Activated naive CD4-positive, alpha-beta T cell treated with anti-CD3 and anti-CD28 coated beads, Interleukin-2, amount 50 U/mL, for 24 hours (primary cell): ENCODE results near the gene INTS7.
A peak's percentile ranks its signal among the peaks of the same experiment; 100 is the strongest.

Source experiments
- H3K27ac Mint-ChIP-seq: one replicate; pipeline ENCODE4 v1.8.0; 2021; ENCODE audit warnings: mild to moderate bottlenecking, mixed read lengths
- H3K27me3 Mint-ChIP-seq: one replicate; pipeline ENCODE4 v1.8.0; 2021; ENCODE audit warnings: mixed read lengths
- H3K36me3 Mint-ChIP-seq: one replicate; pipeline ENCODE4 v1.8.0; 2021; ENCODE audit warnings: mixed read lengths
- H3K4me1 Mint-ChIP-seq: one replicate; pipeline ENCODE4 v1.8.0; 2021; ENCODE audit warnings: mixed read lengths
- H3K4me3 Mint-ChIP-seq: one replicate; pipeline ENCODE4 v1.8.0; 2021; ENCODE audit warnings: mild to moderate bottlenecking, mixed read lengths
- H3K9me3 Mint-ChIP-seq: one replicate; pipeline ENCODE4 v1.8.0; 2021; ENCODE audit warnings: mixed read lengths

The INTS7 gene, protein sequence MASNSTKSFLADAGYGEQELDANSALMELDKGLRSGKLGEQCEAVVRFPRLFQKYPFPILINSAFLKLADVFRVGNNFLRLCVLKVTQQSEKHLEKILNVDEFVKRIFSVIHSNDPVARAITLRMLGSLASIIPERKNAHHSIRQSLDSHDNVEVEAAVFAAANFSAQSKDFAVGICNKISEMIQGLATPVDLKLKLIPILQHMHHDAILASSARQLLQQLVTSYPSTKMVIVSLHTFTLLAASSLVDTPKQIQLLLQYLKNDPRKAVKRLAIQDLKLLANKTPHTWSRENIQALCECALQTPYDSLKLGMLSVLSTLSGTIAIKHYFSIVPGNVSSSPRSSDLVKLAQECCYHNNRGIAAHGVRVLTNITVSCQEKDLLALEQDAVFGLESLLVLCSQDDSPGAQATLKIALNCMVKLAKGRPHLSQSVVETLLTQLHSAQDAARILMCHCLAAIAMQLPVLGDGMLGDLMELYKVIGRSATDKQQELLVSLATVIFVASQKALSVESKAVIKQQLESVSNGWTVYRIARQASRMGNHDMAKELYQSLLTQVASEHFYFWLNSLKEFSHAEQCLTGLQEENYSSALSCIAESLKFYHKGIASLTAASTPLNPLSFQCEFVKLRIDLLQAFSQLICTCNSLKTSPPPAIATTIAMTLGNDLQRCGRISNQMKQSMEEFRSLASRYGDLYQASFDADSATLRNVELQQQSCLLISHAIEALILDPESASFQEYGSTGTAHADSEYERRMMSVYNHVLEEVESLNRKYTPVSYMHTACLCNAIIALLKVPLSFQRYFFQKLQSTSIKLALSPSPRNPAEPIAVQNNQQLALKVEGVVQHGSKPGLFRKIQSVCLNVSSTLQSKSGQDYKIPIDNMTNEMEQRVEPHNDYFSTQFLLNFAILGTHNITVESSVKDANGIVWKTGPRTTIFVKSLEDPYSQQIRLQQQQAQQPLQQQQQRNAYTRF

DNA sequence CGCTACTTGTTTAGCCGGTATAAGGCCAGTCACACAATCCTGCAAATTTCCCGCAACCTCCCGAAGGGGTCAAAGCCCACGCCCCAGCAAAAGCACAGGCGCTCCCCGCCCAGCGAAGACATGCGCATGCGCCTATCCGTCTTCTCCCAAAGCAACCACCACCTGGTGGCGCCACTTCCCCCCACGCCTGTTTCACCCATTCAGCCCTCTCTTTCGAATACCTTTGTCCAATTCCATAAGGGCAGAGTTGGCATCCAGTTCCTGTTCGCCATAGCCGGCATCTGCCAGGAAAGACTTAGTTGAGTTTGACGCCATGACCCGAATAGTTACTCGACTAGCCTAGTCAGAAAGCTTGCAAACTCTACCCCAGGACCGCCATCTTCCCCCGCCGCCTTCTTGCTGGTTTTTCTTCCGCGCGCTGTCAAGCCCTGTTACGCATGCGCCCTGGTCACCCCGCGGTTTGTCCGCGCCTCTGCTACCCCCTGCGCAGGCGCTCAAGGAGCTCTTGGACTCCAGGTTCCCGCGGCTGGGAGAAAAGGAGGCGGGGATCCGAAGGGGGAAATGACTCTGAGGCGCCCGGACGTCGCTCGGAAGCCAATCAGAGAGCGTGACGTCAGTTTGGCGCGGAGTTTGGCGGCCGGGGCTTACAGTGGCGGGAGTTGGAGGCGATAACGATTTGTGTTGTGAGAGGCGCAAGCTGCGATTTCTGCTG is at the start of gene INTS7, which contains the start of gene DTL:
TSS of gene INTS7 (minus strand) at position 435 of the 712 bp plus-strand sequence. CDS start at position 315, 120 bp downstream.
TSS of gene DTL (plus strand) at position 626 of the 712 bp plus-strand sequence. CDS start 143 bp downstream, outside the sequence.
- H3K36me3 Mint-ChIP-seq, result peaks cover 7% of the 10 kb centered on the region
- peak within 1 kb of the TSS; percentile 99 for H3K4me3 Mint-ChIP-seq
- peaks cover 52% of the 10 kb centered on the region for H3K4me1 Mint-ChIP-seq
- H3K27me3 Mint-ChIP-seq, result no peaks in the 10 kb centered on the region
- no peaks in the 10 kb centered on the region for H3K9me3 Mint-ChIP-seq
- H3K27ac Mint-ChIP-seq, result peak within 1 kb of the TSS; percentile 97

DNA sequence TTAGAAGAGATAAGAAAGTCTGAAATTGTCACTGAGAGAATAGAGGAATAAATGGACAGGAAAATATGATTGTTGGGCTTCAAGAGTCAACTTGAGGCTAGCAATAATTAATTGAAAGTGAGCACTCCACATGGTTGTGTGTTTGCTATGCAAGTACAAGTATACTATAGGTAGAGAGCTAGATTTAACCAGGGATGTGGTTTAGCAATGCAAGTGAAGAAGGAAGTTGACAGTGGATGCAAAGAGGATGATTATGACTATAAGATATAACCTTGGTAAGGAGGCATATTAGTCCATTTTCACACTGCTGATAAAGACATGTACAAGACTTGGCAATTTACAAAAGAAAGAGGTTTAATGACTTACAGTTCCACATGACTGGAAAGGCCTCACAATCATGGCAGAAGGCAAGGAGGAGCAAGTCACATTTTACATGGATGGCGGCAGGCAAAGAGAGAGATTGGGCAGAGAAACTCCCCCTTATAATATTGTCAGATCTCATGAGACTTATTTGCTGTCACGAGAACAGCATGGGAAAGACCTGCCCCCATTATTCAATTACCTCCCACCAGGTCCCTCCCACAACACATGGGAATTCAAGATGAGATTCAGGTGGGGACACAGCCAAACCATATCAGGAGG is 47.5 kb upstream of the INTS7 start:
- no peak overlapping the region for H3K27ac Mint-ChIP-seq
- no peak overlapping the region for H3K4me3 Mint-ChIP-seq
- no peaks in the 10 kb centered on the region for H3K9me3 Mint-ChIP-seq
- no peaks in the 10 kb centered on the region for H3K4me1 Mint-ChIP-seq
- H3K36me3 Mint-ChIP-seq, result peaks cover 12% of the 10 kb centered on the region
- no peaks in the 10 kb centered on the region for H3K27me3 Mint-ChIP-seq

DNA sequence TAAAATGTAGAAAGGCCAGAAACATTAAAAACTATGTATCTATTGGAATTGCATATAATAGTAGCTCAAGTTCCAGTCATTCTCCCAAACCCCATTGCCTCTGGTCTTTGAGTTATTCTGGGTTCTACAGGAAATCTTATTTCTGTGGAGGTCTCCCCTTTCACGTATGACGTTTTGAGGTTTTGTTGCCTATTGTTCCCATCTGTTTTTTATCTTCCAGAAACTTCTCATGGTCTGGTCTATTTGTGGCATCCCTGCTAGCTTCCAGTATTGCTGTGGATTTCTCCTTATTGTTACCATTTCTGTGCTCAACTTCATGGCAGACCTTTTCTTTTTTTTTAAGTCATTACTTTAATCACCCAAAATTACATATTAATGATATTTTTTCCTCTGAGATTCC is 43.5 kb upstream of the INTS7 start:
- H3K9me3 Mint-ChIP-seq, result no peaks in the 10 kb centered on the region
- no peak overlapping the region for H3K27ac Mint-ChIP-seq
- no peaks in the 10 kb centered on the region for H3K27me3 Mint-ChIP-seq
- peaks cover 5% of the 10 kb centered on the region for H3K36me3 Mint-ChIP-seq
- no peak overlapping the region for H3K4me3 Mint-ChIP-seq
- H3K4me1 Mint-ChIP-seq, result no peaks in the 10 kb centered on the region

DNA sequence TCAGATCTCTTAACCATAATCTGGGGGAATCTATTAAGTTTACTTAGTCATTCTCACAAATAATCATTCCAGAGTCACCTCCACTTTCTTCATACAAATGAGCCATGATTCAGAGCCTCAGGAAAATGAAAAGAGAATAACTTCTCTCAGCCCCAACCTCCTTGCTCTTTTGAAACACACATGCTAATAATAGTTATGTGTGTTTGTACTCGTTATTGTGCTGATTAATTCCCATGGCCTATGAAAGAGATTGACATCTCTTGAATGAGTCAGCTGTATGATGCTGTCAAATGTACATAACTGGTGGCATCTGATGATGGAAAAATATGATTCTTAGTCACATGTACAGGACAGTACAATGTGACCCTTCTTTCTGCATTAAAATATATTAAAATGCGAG is 41.7 kb upstream of the INTS7 start:
- Mint-ChIP-seq H3K9me3 (no peaks in the 10 kb centered on the region), H3K4me1 (no peaks in the 10 kb centered on the region), H3K27ac (no peak overlapping the region), H3K4me3 (no peak overlapping the region), H3K36me3 (peaks cover 5% of the 10 kb centered on the region), H3K27me3 (no peaks in the 10 kb centered on the region)

DNA sequence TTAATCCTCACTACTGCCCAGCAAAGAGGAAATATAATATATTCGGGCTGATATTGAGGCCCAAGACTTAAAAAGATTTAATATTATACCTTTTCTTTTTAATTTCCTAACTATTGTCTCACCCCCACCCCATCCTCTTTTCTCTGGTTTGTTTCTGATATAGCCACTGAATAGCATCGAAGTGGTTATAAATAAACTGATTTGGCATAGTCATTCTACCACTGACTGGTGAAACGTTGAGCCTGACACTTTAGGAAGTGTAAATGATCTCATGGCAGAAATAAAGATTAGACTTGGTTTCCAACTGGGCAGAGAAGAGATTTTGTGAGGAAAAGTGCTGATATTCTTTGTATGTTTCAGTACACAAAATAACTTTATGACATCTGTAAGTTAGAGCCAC is 39.5 kb upstream of the INTS7 start:
- Mint-ChIP-seq H3K27ac (no peak overlapping the region), H3K27me3 (no peaks in the 10 kb centered on the region), H3K36me3 (peaks cover 1% of the 10 kb centered on the region), H3K4me3 (no peak overlapping the region), H3K4me1 (no peaks in the 10 kb centered on the region), H3K9me3 (no peaks in the 10 kb centered on the region)

DNA sequence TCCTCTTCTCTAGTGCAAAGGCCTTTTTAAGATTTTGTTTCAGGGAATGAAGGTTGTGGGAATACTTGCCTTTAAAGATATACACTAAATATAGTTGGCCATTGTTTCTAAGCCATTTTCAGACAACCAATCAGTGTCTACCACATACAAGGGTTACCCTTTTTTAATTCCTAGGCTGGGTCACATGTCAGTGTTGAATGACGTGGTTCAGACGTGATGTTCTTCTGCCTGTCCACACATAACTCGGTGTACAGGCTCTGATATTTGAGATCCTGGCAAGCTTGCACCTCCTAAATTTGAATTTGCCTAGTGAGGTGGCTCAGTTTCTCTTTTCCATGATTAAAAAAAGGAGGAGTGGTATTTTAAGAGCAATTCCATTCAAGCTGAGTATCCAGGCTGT is 39.0 kb upstream of the INTS7 start:
- Mint-ChIP-seq H3K4me3 (no peak overlapping the region), H3K36me3 (peaks cover 1% of the 10 kb centered on the region), H3K27ac (no peak overlapping the region), H3K4me1 (no peaks in the 10 kb centered on the region), H3K27me3 (no peaks in the 10 kb centered on the region), H3K9me3 (no peaks in the 10 kb centered on the region)

DNA sequence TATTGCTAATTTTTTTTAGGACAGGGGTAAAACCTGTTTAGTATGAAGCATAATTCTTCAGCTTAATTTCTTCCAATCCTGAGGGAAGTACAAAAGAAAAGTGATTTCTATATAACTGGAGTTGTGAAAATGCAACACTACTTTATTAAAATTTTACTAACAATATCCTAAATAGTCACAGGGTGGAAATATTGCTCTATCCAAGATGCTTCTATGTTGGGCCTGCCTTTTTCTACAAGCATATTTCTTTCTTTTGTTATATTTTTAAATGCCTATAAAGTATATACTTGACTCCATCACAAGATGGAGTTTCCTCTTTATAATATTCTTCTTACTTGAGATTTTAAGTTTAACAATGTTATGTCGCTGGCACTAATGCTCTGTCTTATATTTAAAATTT is 38.1 kb upstream of the INTS7 start:
- no peaks in the 10 kb centered on the region for H3K36me3 Mint-ChIP-seq

DNA sequence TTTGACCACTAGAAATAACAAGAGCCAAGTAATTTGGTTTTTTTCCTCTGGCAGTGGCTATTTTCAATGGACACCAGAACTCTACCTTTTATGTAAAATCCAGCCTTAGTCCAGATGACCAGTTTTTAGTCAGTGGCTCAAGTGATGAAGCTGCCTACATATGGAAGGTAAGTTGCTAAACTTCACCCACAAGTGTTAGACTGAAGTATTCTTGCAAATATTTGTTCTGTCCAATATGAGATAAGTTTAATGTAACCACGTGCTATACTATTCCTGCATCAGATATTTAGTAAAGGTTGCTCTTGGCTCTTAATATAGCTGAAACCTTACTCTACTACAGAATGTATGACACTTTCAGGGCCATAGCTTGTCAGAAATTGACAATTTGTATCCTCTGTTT is 36.7 kb upstream of the INTS7 start:
- Mint-ChIP-seq H3K27me3 (no peaks in the 10 kb centered on the region), H3K36me3 (no peaks in the 10 kb centered on the region), H3K9me3 (no peaks in the 10 kb centered on the region), H3K4me3 (no peak overlapping the region), H3K4me1 (no peaks in the 10 kb centered on the region), H3K27ac (no peak overlapping the region)

More for the DNA sequence above, 38.1 kb upstream of the INTS7 start:
- Mint-ChIP-seq H3K4me3 (no peak overlapping the region), H3K27me3 (no peaks in the 10 kb centered on the region), H3K9me3 (no peaks in the 10 kb centered on the region), H3K27ac (no peak overlapping the region), H3K4me1 (no peaks in the 10 kb centered on the region)

DNA sequence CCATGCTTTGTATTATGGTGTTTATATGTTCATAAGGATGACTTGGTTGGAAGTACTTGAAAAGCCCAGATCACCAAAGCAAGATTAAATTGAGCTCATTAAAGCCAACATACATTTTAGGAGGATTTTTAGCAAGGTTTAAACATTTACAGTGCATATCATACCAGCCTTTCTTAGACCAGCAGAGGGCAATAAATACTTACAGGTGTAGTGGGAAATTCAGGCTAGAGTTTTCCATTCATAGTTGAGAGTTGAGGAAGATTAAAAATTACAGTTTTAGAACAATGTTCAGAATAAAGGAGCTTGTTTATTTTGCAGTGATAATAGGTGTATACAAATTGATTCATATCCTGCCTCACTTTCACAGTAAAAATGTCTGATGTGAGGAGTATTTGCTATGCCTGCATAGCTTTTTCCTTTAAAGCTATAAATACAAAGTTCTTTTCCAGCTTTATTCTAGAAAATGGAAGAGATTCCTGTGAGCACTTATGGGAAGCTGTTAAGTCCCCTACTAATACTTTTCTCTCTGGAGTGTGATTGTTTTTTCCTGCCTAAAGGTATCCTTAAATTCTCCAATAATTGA is 35.5 kb upstream of the INTS7 start:
- no peak overlapping the region for H3K4me3 Mint-ChIP-seq
- no peaks in the 10 kb centered on the region for H3K27me3 Mint-ChIP-seq
- H3K9me3 Mint-ChIP-seq, result no peaks in the 10 kb centered on the region
- H3K4me1 Mint-ChIP-seq, result no peaks in the 10 kb centered on the region
- H3K36me3 Mint-ChIP-seq, result no peaks in the 10 kb centered on the region
- no peak overlapping the region for H3K27ac Mint-ChIP-seq

DNA sequence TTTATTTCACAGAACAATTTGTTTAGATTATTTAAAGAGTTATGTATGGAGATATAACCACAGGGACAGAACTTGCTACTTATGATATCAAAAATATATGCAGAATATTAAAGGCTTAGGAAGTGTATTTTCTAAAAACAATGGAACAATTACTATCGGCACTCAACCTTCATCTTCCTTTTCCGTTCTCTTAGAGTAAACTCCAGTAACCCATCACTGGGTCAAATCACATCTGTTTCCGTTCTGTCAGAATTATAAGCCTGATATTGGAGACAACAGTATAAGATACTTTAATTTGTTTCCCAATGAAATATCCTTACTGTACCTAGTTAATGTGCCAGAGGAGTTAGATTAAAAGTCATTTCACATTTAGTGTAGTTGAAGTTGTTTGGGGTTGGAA is 32.4 kb upstream of the INTS7 start:
- no peaks in the 10 kb centered on the region for H3K27me3 Mint-ChIP-seq
- no peak overlapping the region for H3K27ac Mint-ChIP-seq
- no peaks in the 10 kb centered on the region for H3K36me3 Mint-ChIP-seq
- H3K9me3 Mint-ChIP-seq, result no peaks in the 10 kb centered on the region
- no peaks in the 10 kb centered on the region for H3K4me1 Mint-ChIP-seq
- no peak overlapping the region for H3K4me3 Mint-ChIP-seq

DNA sequence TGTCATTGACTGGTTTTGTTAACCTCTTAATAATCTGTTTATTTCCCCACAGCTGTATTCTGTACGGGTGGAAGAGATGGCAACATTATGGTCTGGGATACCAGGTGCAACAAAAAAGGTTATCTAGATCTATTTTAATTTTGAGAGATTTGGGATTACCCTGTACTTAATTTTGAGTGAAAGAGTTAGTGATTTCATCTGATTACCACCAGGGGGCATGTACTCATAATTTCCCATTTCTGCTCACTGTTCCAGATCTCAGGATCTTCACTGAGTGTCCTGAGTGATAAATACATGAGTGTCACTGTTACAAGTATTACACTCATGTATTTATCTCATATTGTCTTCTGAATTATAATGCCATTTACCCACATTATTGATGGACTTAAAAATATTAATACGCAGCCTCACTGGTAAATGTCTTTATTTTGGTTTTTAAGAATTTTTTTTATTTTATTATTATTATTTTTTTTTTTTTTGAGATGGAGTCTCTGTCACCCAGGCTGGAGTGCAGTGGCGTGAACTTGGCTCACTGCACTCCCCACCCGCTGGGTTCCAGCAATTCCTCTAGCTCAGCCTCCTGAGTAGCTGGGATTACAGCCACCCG is 27.6 kb upstream of the INTS7 start:
- Mint-ChIP-seq H3K36me3 (no peaks in the 10 kb centered on the region), H3K27ac (no peak overlapping the region), H3K4me1 (no peaks in the 10 kb centered on the region), H3K4me3 (no peak overlapping the region), H3K9me3 (peaks cover 4% of the 10 kb centered on the region), H3K27me3 (no peaks in the 10 kb centered on the region)

DNA sequence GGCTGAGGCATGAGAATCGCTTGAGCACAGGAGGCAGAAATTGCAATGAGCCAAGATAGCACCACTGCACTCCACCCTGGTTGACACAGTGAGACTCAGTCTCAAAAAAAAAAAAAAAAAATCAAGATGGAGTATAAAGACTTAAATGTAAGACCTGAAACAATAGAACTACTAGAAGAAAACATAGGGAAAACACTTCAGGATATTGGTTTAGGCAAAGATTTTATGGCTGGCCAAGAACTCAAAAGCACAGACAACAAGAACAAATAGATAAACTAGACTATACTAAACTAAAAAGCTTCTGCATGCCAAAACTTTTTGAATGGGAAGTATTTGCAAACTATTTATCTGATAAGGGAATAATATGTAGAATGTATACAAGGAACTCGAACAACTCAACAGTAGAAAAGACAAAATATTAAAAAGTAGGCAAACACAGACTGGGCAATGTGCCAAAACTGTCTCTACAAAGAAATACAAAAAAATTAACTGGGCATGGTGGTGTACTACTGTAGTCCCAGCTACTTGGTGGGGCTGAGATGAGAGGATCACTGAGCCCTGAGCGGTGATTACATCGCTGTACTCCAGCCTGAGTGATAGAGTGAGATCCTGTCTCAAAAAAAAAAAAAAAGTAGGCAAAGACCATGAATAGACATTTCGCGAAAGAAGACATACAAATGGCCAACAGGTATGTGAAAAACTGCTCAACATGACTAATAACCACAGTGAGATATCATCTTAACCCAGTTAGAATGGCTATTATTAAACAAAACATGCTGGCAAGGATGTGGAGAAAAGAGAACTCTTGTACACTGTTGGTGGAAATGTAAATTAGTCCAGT is 25.5 kb upstream of the INTS7 start:
- Mint-ChIP-seq H3K27ac (no peak overlapping the region), H3K4me1 (no peaks in the 10 kb centered on the region), H3K27me3 (no peaks in the 10 kb centered on the region), H3K36me3 (peaks cover 16% of the 10 kb centered on the region), H3K4me3 (no peak overlapping the region), H3K9me3 (peaks cover 21% of the 10 kb centered on the region)

DNA sequence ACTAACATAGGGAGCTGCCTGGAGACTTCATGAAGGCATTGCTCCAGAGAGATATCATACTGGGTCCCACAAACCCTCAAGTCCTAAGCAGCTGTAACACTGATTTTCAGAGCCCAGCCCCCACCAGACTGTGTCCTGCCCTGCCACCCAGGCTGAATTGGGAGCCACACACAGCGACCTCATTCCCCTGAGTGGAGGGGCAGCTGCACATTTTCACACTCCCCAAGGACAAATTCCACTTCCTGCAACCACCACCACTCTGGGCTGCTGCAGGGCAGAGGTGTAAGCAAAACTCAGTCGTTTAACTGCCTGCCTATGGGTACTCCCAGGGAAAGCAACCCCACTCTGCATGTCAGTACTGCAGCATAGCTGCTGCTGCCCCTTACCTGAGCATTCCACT is 20.0 kb upstream of the INTS7 start:
- Mint-ChIP-seq H3K9me3 (peaks cover 21% of the 10 kb centered on the region), H3K36me3 (peaks cover 22% of the 10 kb centered on the region), H3K27me3 (no peaks in the 10 kb centered on the region), H3K4me1 (no peaks in the 10 kb centered on the region), H3K27ac (no peak overlapping the region), H3K4me3 (no peak overlapping the region)

DNA sequence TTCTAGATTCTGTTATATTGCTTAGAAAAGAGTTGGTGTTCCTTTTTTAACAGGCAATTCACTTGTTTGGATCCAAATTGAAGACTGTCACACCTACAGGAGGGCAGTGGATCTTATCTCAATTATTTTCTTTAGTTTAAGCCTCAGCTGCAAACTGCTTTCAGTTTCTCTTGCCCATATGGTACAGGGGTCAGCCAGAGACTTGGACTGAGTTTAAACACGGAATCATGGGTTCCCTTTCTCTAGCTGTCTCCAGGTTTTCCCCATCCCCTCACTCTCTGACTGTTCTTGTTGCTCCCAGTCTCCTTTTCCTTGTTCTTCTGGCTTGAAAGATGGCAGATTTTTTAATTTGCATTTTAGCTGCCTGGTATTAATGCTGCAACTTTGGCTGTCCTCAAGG is 18.6 kb upstream of the INTS7 start:
- Mint-ChIP-seq H3K4me3 (no peak overlapping the region), H3K36me3 (peaks cover 22% of the 10 kb centered on the region), H3K27ac (no peak overlapping the region), H3K9me3 (peaks cover 21% of the 10 kb centered on the region), H3K27me3 (no peaks in the 10 kb centered on the region), H3K4me1 (no peaks in the 10 kb centered on the region)
